Measurements from ENCODE around the gene SURF1.

DNA sequence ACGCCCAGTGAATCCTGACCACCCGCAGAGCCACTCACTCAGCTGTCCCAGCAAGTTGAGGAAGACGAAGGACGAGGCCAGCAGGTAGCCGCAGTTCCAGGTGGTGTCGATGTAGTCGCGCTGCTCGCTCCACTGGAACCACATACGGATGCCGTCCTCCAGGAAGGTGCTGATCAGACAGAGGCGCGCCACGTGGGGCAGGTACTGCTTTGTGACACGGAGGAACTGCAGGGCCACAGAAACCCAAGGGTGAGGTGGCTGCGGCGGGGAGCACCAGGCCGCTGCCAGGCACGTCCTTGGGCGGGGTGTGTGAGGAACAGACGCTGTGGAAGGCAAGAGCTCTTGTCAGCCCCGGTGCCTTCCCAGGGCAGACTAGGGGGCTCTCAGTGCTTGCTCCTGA is 10.9 kb upstream of the SURF1 start:
- TF ChIP-seq POLR2AphosphoS5 (IDR thresholded peaks at IDR 0.05; ENCODE audit: low read depth, low read length), result no peak
- TF ChIP-seq, protein P1, sequence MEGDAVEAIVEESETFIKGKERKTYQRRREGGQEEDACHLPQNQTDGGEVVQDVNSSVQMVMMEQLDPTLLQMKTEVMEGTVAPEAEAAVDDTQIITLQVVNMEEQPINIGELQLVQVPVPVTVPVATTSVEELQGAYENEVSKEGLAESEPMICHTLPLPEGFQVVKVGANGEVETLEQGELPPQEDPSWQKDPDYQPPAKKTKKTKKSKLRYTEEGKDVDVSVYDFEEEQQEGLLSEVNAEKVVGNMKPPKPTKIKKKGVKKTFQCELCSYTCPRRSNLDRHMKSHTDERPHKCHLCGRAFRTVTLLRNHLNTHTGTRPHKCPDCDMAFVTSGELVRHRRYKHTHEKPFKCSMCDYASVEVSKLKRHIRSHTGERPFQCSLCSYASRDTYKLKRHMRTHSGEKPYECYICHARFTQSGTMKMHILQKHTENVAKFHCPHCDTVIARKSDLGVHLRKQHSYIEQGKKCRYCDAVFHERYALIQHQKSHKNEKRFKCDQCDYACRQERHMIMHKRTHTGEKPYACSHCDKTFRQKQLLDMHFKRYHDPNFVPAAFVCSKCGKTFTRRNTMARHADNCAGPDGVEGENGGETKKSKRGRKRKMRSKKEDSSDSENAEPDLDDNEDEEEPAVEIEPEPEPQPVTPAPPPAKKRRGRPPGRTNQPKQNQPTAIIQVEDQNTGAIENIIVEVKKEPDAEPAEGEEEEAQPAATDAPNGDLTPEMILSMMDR (IDR thresholded peaks at IDR 0.05 in 2 of 3, conservative IDR thresholded peaks at IDR 0.05 in 1 of 3; ENCODE audit: borderline replicate concordance in 1 of 3, insufficient read depth in 1 of 3, low read depth in 2 of 3, low read length in 2 of 3), result no peak
- no peak for TF ChIP-seq POLR2A (IDR thresholded peaks at IDR 0.05; ENCODE audit: borderline replicate concordance, extremely low read depth, insufficient read depth, insufficient read length)

Data from HCT116 (cell line).